IgD-negative memory B cell (primary cell): Measurements from ENCODE around the gene PLAAT4. TPM values are rescaled to one million over a fixed set of nuclear protein-coding genes. Genes with fewer than 3 reads are reported as not detected.
"Not testable (repeated sequence)": the region's sequence is repeated elsewhere in the genome, so short reads cannot be mapped to it uniquely, and the experiment has no call there.

Experiments used
- H3K27ac Mint-ChIP-seq, 3 donors: one replicate each; pipeline ENCODE4 v1.8.0; 2020 to 2022; ENCODE audit warnings: mild to moderate bottlenecking in 3 of 3, mixed read lengths in 3 of 3, moderate library complexity in 1 of 3
- H3K27me3 Mint-ChIP-seq: one replicate; pipeline ENCODE4 v1.8.0; 2021; ENCODE audit warnings: mixed read lengths
- H3K36me3 Mint-ChIP-seq: one replicate; pipeline ENCODE4 v1.8.0; 2020; ENCODE audit warnings: mild to moderate bottlenecking, mixed read lengths
- H3K4me1 Mint-ChIP-seq, 3 donors: one replicate each; pipeline ENCODE4 v1.8.0; 2020 to 2022; ENCODE audit warnings: mixed read lengths in 3 of 3, mild to moderate bottlenecking in 1 of 3
- H3K4me3 Mint-ChIP-seq, 4 donors: one replicate each; pipeline ENCODE4 v1.8.0; 2020 to 2022; ENCODE audit warnings: mild to moderate bottlenecking in 4 of 4, mixed read lengths in 4 of 4, moderate library complexity in 3 of 4
- H3K9me3 Mint-ChIP-seq, 3 donors: one replicate each; pipeline ENCODE4 v1.8.0; 2020 to 2021; ENCODE audit warnings: mixed read lengths in 3 of 3, mild to moderate bottlenecking in 1 of 3
- polyA plus RNA-seq: library from polyadenylated mRNA; unstranded; fragments of 300-500 nt; fragmentation: Illumina TruSeq; gene quantifications from one replicate; pipeline ENCODE4 v1.2.3, GENCODE V29; 2021

Gene PLAAT4
- polyA plus RNA-seq, 1 donor from 2014 or later = 97.1 TPM

- H3K27ac Mint-ChIP-seq = peak within 1 kb of the TSS; percentile 23 to 84 (median 65)
- peaks cover 12% of the 10 kb centered on the region for H3K27me3 Mint-ChIP-seq
- H3K36me3 Mint-ChIP-seq = no peaks in the 10 kb centered on the region
- peaks cover 0 to 1% (median 0%) of the 10 kb centered on the region in 3 donors for H3K9me3 Mint-ChIP-seq
- peaks cover 14 to 33% (median 28%) of the 10 kb centered on the region in 3 donors for H3K4me1 Mint-ChIP-seq
- peak within 1 kb of the TSS in 1 of 4 donors; percentile 79 for H3K4me3 Mint-ChIP-seq
Observed at GRCh38 chr11:63563201-63564055, 26.8 kb downstream of the PLAAT4 start, which contains the start of gene PLAAT2. Gene PLAAT2, minus strand, starts transcription at chr11:63563379. Its CDS starts 55 bp downstream, at chr11:63563324.

- peak overlapping the region in 1 of 4 donors; percentile 79 for H3K4me3 Mint-ChIP-seq
- H3K27me3 Mint-ChIP-seq = peaks cover 12% of the 10 kb centered on the region
- peak overlapping the region; percentile 23 to 84 (median 65) for H3K27ac Mint-ChIP-seq
- H3K36me3 Mint-ChIP-seq = no peaks in the 10 kb centered on the region
- H3K4me1 Mint-ChIP-seq = peaks cover 14 to 36% (median 28%) of the 10 kb centered on the region in 3 donors
- H3K9me3 Mint-ChIP-seq = peaks cover 0 to 1% (median 0%) of the 10 kb centered on the region in 3 donors
Observed at GRCh38 chr11:63564056-63564774, 27.6 kb downstream of the PLAAT4 start.

- H3K36me3 Mint-ChIP-seq = no peaks in the 10 kb centered on the region
- H3K27ac Mint-ChIP-seq = peak overlapping the region in 1 of 3 donors; percentile 21
- H3K27me3 Mint-ChIP-seq = peaks cover 12% of the 10 kb centered on the region
- H3K4me3 Mint-ChIP-seq = peak overlapping the region in 2 of 4 donors; percentile 34 to 63
- H3K4me1 Mint-ChIP-seq = peaks cover 17 to 36% (median 28%) of the 10 kb centered on the region in 3 donors
- H3K9me3 Mint-ChIP-seq = peaks cover 0 to 1% (median 0%) of the 10 kb centered on the region in 3 donors
Observed at GRCh38 chr11:63564784-63565350, 28.3 kb downstream of the PLAAT4 start.

- Mint-ChIP-seq H3K9me3 (no peaks in the 10 kb centered on the region), H3K27ac (peak overlapping the region; percentile 86 to 95 (median 93)), H3K27me3 (peaks cover 6% of the 10 kb centered on the region), H3K4me3 (peak overlapping the region; percentile 1 to 90 (median 11)), H3K4me1 (peaks cover 19 to 42% (median 28%) of the 10 kb centered on the region in 3 donors), H3K36me3 (no peaks in the 10 kb centered on the region)
Observed at GRCh38 chr11:63567044-63567840, 30.6 kb downstream of the PLAAT4 start.

GRCh38 chr11:63569570-63569969, 33.0 kb downstream of the PLAAT4 start:
- Mint-ChIP-seq H3K4me1 (peaks cover 23 to 42% (median 32%) of the 10 kb centered on the region in 3 donors), H3K27me3 (peaks cover 2% of the 10 kb centered on the region), H3K9me3 (no peaks in the 10 kb centered on the region), H3K27ac (peak overlapping the region in 1 of 3 donors; percentile 11), H3K4me3 (no peak overlapping the region), H3K36me3 (no peaks in the 10 kb centered on the region)

GRCh38 chr11:63572026-63572688, 35.5 kb downstream of the PLAAT4 start:
- no peaks in the 10 kb centered on the region for H3K9me3 Mint-ChIP-seq
- peaks cover 22 to 29% (median 23%) of the 10 kb centered on the region in 3 donors for H3K4me1 Mint-ChIP-seq
- H3K27ac Mint-ChIP-seq = peak overlapping the region in 2 of 3 donors; percentile 80 to 95
- peaks cover 2% of the 10 kb centered on the region for H3K27me3 Mint-ChIP-seq
- H3K4me3 Mint-ChIP-seq = peak overlapping the region in 1 of 4 donors; percentile 30
- H3K36me3 Mint-ChIP-seq = peaks cover 1% of the 10 kb centered on the region

- Mint-ChIP-seq H3K9me3 (peaks cover 0 to 3% (median 0%) of the 10 kb centered on the region in 3 donors), H3K27me3 (peaks cover 2% of the 10 kb centered on the region), H3K4me3 (peak overlapping the region; percentile 11 to 83 (median 65)), H3K4me1 (peaks cover 17 to 23% (median 23%) of the 10 kb centered on the region in 3 donors), H3K27ac (peak overlapping the region in 2 of 3 donors; percentile 10 to 90), H3K36me3 (peaks cover 6% of the 10 kb centered on the region)
Observed at GRCh38 chr11:63573881-63574855, 37.6 kb downstream of the PLAAT4 start.

- peak overlapping the region; percentile 11 to 73 (median 56) for H3K4me3 Mint-ChIP-seq
- H3K4me1 Mint-ChIP-seq = peaks cover 17 to 23% (median 18%) of the 10 kb centered on the region in 3 donors
- H3K36me3 Mint-ChIP-seq = peaks cover 8% of the 10 kb centered on the region
- peaks cover 0 to 3% (median 0%) of the 10 kb centered on the region in 3 donors for H3K9me3 Mint-ChIP-seq
- H3K27ac Mint-ChIP-seq = no peak overlapping the region
- peaks cover 2% of the 10 kb centered on the region for H3K27me3 Mint-ChIP-seq
Observed at GRCh38 chr11:63574856-63575602, 38.4 kb downstream of the PLAAT4 start.

GRCh38 chr11:63578882-63579281, 42.3 kb downstream of the PLAAT4 start:
- not testable (repeated sequence) for H3K27ac Mint-ChIP-seq, H3K27me3 Mint-ChIP-seq, H3K4me3 Mint-ChIP-seq
- H3K36me3 Mint-ChIP-seq = peaks cover 12% of the 10 kb centered on the region
- H3K9me3 Mint-ChIP-seq = peaks cover 1 to 21% (median 9%) of the 10 kb centered on the region in 3 donors
- H3K4me1 Mint-ChIP-seq = peaks cover 7 to 10% (median 10%) of the 10 kb centered on the region in 3 donors

GRCh38 chr11:63581224-63581623, 44.6 kb downstream of the PLAAT4 start:
- Mint-ChIP-seq H3K36me3 (peaks cover 10% of the 10 kb centered on the region), H3K4me3 (peak overlapping the region in 1 of 4 donors; percentile 0)
- not testable (repeated sequence) for H3K27me3 Mint-ChIP-seq

GRCh38 chr11:63583357-63583677, 46.7 kb downstream of the PLAAT4 start:
- Mint-ChIP-seq H3K36me3 (peaks cover 6% of the 10 kb centered on the region), H3K4me1 (peaks cover 0 to 2% (median 0%) of the 10 kb centered on the region in 3 donors), H3K27ac (peak overlapping the region in 1 of 3 donors; percentile 75), H3K27me3 (no peaks in the 10 kb centered on the region), H3K9me3 (peaks cover 1 to 21% (median 11%) of the 10 kb centered on the region in 3 donors), H3K4me3 (no peak overlapping the region)

More at GRCh38 chr11:63581224-63581623, 44.6 kb downstream of the PLAAT4 start:
- peaks cover 1 to 21% (median 9%) of the 10 kb centered on the region in 3 donors for H3K9me3 Mint-ChIP-seq
- not testable (repeated sequence) for H3K4me1 Mint-ChIP-seq, H3K27ac Mint-ChIP-seq
